Panc1 (cell line): ENCODE results near the gene TMEM247.

Experiments used
- CTCF ChIP-seq: fragments of 450-650 bp; IDR thresholded peaks from 2 replicates; pipeline ENCODE4 v1.5.1; 2017; ENCODE audit warnings: mild to moderate bottlenecking
- POLR2AphosphoS5 ChIP-seq: IDR thresholded peaks from 2 replicates; pipeline ENCODE4 v1.6.1; 2012; ENCODE audit warnings: mild to moderate bottlenecking, low read depth, low read length, moderate library complexity
- REST ChIP-seq, 2 experiments: IDR thresholded peaks; 2 replicates each; pipeline ENCODE4 v1.6.1; 2011 to 2012; ENCODE audit warnings: low read depth in 2 of 2, control low read depth in 1 of 2, low read length in 1 of 2, mild to moderate bottlenecking in 1 of 2, moderate library complexity in 1 of 2; ENCODE audit not compliant: insufficient read depth in 1 of 2
- SIN3A ChIP-seq: IDR thresholded peaks from 2 replicates; pipeline ENCODE4 v1.6.1; 2012; ENCODE audit warnings: low read depth, mild to moderate bottlenecking, low read length, moderate library complexity, borderline replicate concordance; ENCODE audit not compliant: insufficient read depth

GRCh38 chr2:46487667-46488335, 8.4 kb downstream of the TMEM247 start:
- TF ChIP-seq CTCF (no peak), REST (IDR thresholded peaks at IDR 0.05; ENCODE audit: insufficient read depth in 1 of 2, low read depth in 2 of 2, low read length in 1 of 2) (no peak), SIN3A (no peak), POLR2AphosphoS5 (no peak)
